Naive thymus-derived CD4-positive, alpha-beta T cell (primary cell): ENCODE results near the gene DMRT1. TPM values are rescaled to one million over a fixed set of nuclear protein-coding genes. Genes with fewer than 3 reads are reported as not detected.

Experiments
- ATAC-seq: fragments of 150-1000 bp; cut with Tn5 transposase; 2 replicates; pipeline ENCODE4 v1.10.0; 2021; ENCODE audit warnings: mild to moderate bottlenecking, moderate library complexity
- CTCF ChIA-PET: fragments of 350-600 bp; sonication (Branson Sonifier 250); formaldehyde crosslinking; loops from one replicate; lab custom pipeline; 2021; ENCODE audit warnings: antibody characterized with exemption; lab: Charles Lee
- POLR2A ChIA-PET: fragments of 350-600 bp; sonication (Branson Sonifier 250); formaldehyde crosslinking; loops from one replicate; lab custom pipeline; 2021; ENCODE audit warnings: antibody characterized with exemption, inconsistent platforms; lab: Charles Lee
- DNase-seq, 9 donors: peaks; one replicate each; pipeline versions ENCODE4 v3.0.0 to v3.0.0-alpha.2; 2020 to 2022; ENCODE audit warnings: mixed read lengths in 1 of 9
- H3K27ac ChIP-seq: one replicate; pipeline ENCODE4 v1.7.0; 2013; ENCODE audit warnings: mild to moderate bottlenecking, low read depth, low read length, moderate library complexity
- H3K27me3 ChIP-seq, 2 donors: one replicate each; pipeline ENCODE4 v1.7.0; 2013; ENCODE audit warnings: low read length in 2 of 2, mild to moderate bottlenecking in 2 of 2, moderate library complexity in 2 of 2; ENCODE audit not compliant: control insufficient read depth in 2 of 2, insufficient read depth in 2 of 2
- H3K36me3 ChIP-seq, 3 experiments: 1 replicate in 2 of 3; 2 replicates in 1 of 3; pipeline ENCODE4 v1.7.0; 2013; ENCODE audit warnings: low read length in 3 of 3, mild to moderate bottlenecking in 3 of 3, moderate library complexity in 1 of 3; ENCODE audit not compliant: insufficient read depth in 3 of 3, control insufficient read depth in 2 of 3
- H3K4me1 ChIP-seq, 2 donors: one replicate each; pipeline ENCODE4 v1.7.0; 2013; ENCODE audit warnings: low read length in 2 of 2, mild to moderate bottlenecking in 2 of 2, moderate library complexity in 1 of 2; ENCODE audit not compliant: control insufficient read depth in 2 of 2, insufficient read depth in 2 of 2
- H3K4me3 ChIP-seq: 2 replicates; pipeline ENCODE4 v1.7.0; 2013; ENCODE audit warnings: mild to moderate bottlenecking, low read length
- H3K9me3 ChIP-seq, 3 experiments: 1 replicate in 2 of 3; 2 replicates in 1 of 3; pipeline ENCODE4 v1.7.0; 2013; ENCODE audit warnings: low read length in 3 of 3; ENCODE audit not compliant: control insufficient read depth in 2 of 3
- H3K27ac Mint-ChIP-seq, 9 donors: one replicate each; pipeline ENCODE4 v1.8.0; 2020 to 2022; ENCODE audit warnings: mixed read lengths in 9 of 9, mild to moderate bottlenecking in 8 of 9, moderate library complexity in 5 of 9, inconsistent platforms in 2 of 9
- H3K27me3 Mint-ChIP-seq, 5 donors: one replicate each; pipeline ENCODE4 v1.8.0; 2021 to 2022; ENCODE audit warnings: mixed read lengths in 5 of 5, mild to moderate bottlenecking in 1 of 5
- H3K36me3 Mint-ChIP-seq, 5 donors: one replicate each; pipeline ENCODE4 v1.8.0; 2020 to 2022; ENCODE audit warnings: mixed read lengths in 5 of 5, mild to moderate bottlenecking in 3 of 5, inconsistent platforms in 1 of 5
- H3K4me1 Mint-ChIP-seq, 7 donors: one replicate each; pipeline ENCODE4 v1.8.0; 2020 to 2022; ENCODE audit warnings: mixed read lengths in 7 of 7, mild to moderate bottlenecking in 3 of 7, inconsistent platforms in 1 of 7
- H3K4me3 Mint-ChIP-seq, 10 donors: one replicate each; pipeline ENCODE4 v1.8.0; 2020 to 2022; ENCODE audit warnings: mild to moderate bottlenecking in 10 of 10, mixed read lengths in 10 of 10, moderate library complexity in 6 of 10, inconsistent platforms in 2 of 10
- H3K9me3 Mint-ChIP-seq, 11 donors: one replicate each; pipeline ENCODE4 v1.8.0; 2020 to 2022; ENCODE audit warnings: mixed read lengths in 11 of 11, mild to moderate bottlenecking in 4 of 11, inconsistent platforms in 1 of 11, moderate library complexity in 1 of 11
- intact Hi-C, 2 donors: fragments of 100-400 bp; cut with micrococcal nuclease; formaldehyde crosslinking; loops; one replicate each; pipeline ENCODE4 v1.15.1; 2023
- polyA plus RNA-seq, 2 donors: library from polyadenylated mRNA; unstranded; fragments of 300-500 nt; fragmentation: Illumina TruSeq; gene quantifications; one replicate each; pipeline ENCODE4 v1.2.3, GENCODE V29; 2021
- total RNA-seq, 6 experiments: library from RNA in 5 of 6; stranded (reverse) in 5 of 6; gene quantifications; 1 replicate in 5 of 6; 2 replicates in 1 of 6; pipeline ENCODE4 v1.2.3 and lab custom pipeline; 2021 to 2026

Gene DMRT1
- total and polyA plus RNA-seq, 7 experiments from 2014 or later = not detected

DNA sequence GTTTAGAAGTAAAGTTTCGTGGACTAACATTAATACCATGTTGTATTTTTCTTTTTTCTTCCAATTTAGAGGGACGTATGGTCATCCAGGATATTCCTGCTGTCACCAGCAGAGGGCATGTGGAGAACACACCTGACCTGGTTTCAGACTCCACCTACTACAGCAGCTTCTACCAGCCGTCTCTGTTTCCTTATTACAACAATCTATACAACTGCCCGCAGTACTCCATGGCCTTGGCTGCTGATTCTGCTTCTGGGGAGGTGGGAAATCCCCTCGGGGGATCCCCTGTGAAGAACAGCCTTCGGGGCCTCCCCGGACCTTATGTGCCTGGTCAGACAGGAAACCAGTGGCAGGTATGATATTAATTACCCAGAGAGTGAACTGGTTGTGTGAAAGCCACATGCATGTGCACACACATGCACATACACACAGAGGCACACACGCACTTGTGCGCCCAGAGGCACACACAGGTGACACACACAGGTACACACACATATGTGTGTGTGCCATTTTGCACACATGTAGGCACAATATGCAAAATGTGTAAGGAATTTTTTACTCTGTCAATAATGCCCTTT is 52.4 kb downstream of the DMRT1 start:
- Mint-ChIP-seq H3K27ac (peak overlapping the region in 2 of 9 donors; percentile 31 to 52), H3K36me3 (no peaks in the 10 kb centered on the region), H3K4me3 (peak overlapping the region in 9 of 10 donors; percentile 23 to 70 (median 48)), H3K4me1 (peaks cover 4 to 11% (median 8%) of the 10 kb centered on the region in 7 donors), H3K9me3 (no peaks in the 10 kb centered on the region), H3K27me3 (peaks cover 7 to 24% (median 14%) of the 10 kb centered on the region in 5 donors)
- no peak overlapping the region for H3K27ac ChIP-seq
- ChIA-PET CTCF (interaction anchor here (1.2 kb wide), 1 partner anchor 115 kb away, joined by 3 read pairs; no protein-coding TSS in a partner anchor), POLR2A (no interaction called here)
- H3K9me3 ChIP-seq = no peaks in the 10 kb centered on the region
- intact Hi-C loops = loop anchor here (1.0 to 10.0 kb wide), 5 partner anchors 111 to 1193 kb away; no protein-coding TSS in a partner anchor
- no peak overlapping the region for H3K4me3 ChIP-seq
- ATAC-seq (peak; percentile 94), DNase-seq (peak in 8 of 9 donors; percentile 7 to 50 (median 37))
- H3K4me1 ChIP-seq = peaks cover 0 to 5% of the 10 kb centered on the region in 2 donors
- no peaks in the 10 kb centered on the region for H3K27me3 ChIP-seq
- no peaks in the 10 kb centered on the region for H3K36me3 ChIP-seq

DNA sequence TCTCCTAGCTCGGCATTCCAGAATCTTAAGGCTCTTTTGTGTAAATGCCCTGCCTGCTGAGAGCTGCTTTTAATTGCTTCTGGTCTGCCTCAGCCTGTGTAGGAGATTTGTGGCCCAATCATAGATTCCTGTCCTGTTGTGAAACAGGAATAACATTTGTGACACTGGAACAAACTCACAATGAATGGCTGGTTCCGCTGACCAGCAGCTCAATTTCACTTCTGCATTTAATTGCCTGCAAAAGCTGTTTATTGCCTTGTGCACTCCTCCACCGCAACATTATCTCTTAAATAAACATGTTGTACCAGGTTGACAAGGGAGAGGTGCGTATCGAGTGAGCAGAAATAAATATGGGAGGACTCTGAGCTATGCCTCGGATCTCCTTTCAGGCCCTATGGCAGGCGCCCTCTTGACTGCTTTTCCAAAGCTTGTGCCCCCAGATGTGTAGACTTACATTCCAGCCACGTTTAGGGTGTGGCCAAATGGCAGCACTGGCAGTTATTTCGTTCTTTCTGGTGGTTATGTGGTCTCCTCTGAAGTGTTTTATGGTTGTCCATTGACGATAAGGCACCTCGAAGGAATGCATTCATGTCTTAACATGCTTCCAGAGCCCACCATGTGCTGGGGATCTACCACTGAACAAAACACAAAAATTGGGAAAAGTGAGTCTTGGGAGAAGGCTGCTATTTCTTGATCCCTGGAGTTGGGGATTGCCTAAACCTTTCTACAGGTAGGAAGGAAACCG is 58.1 kb downstream of the DMRT1 start:
- no peaks in the 10 kb centered on the region for H3K4me1 Mint-ChIP-seq
- no peak for DNase-seq
- no peaks in the 10 kb centered on the region for H3K27me3 ChIP-seq
- no peaks in the 10 kb centered on the region for H3K4me1 ChIP-seq
- H3K9me3 Mint-ChIP-seq = no peaks in the 10 kb centered on the region
- H3K27ac ChIP-seq = no peak overlapping the region
- no peak overlapping the region for H3K27ac Mint-ChIP-seq
- CTCF ChIA-PET = no interaction called here
- no peaks in the 10 kb centered on the region for H3K36me3 ChIP-seq
- H3K4me3 ChIP-seq = no peak overlapping the region
- POLR2A ChIA-PET = no interaction called here
- H3K36me3 Mint-ChIP-seq = no peaks in the 10 kb centered on the region
- peak; percentile 61 for ATAC-seq
- intact Hi-C loops = loop anchor here (10.0 kb wide), 1 partner anchor 285 kb away; no protein-coding TSS in a partner anchor
- H3K4me3 Mint-ChIP-seq = no peak overlapping the region
- no peaks in the 10 kb centered on the region for H3K9me3 ChIP-seq
- peaks cover 4 to 38% (median 30%) of the 10 kb centered on the region in 5 donors for H3K27me3 Mint-ChIP-seq

DNA sequence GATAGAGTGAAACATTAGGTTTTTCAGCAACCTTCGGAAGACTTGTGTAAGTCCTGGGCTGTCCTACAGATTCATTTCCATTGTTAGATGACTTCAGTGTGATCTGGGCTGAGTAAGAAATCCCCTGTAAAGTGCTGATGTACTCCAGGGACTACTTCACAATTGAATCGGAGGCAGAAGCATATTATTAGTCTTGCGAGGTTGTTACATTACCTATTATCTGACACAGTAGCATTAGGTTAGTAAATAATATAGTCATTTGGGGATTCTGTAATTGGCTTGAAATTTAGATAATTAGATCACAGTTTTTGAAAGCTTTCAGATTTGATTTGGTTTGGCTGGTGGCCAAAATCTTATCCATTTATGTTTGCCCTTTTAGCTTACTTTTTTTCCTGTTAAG is 62.4 kb downstream of the DMRT1 start:
- Mint-ChIP-seq H3K27ac (no peak overlapping the region), H3K4me1 (peaks cover 0 to 2% (median 0%) of the 10 kb centered on the region in 7 donors), H3K36me3 (no peaks in the 10 kb centered on the region), H3K9me3 (no peaks in the 10 kb centered on the region), H3K4me3 (no peak overlapping the region), H3K27me3 (peaks cover 29 to 67% (median 47%) of the 10 kb centered on the region in 5 donors)
- Histone ChIP-seq H3K27ac (no peak overlapping the region), H3K36me3 (no peaks in the 10 kb centered on the region), H3K4me1 (no peaks in the 10 kb centered on the region), H3K4me3 (no peak overlapping the region), H3K27me3 (no peaks in the 10 kb centered on the region), H3K9me3 (no peaks in the 10 kb centered on the region)
- CTCF ChIA-PET = no interaction called here
- POLR2A ChIA-PET = no interaction called here
- ATAC-seq (no peak), DNase-seq (no peak)
- intact Hi-C loops = no loop called here

DNA sequence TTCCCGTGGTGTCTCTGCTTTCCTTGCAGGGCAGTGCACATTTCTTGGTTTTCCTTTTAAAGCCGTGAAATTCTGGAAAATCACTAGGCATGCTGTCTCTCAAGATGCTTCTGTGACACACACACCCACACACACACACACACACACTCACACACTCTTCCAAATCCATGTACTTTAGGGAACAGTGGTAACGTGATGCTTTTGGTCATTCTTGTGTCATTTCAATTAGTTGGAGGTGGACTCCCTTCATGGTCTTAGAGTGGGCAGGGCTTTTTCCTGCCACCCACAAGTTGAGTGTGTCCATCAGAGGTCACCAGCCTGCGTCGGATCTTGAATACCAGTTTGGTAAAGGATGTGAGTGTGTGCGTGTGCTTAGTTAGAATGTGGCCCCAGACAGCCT is 64.4 kb downstream of the DMRT1 start:
- H3K27me3 ChIP-seq = no peaks in the 10 kb centered on the region
- intact Hi-C loops = loop anchor here in 1 of 2 donors (2.0 kb wide), 1 partner anchor 35 kb away; no protein-coding TSS in a partner anchor
- CTCF ChIA-PET = interaction anchor here (1.2 kb wide), 1 partner anchor 11 kb away, joined by 4 read pairs; no protein-coding TSS in a partner anchor
- H3K9me3 Mint-ChIP-seq = no peaks in the 10 kb centered on the region
- no peaks in the 10 kb centered on the region for H3K36me3 ChIP-seq
- H3K4me3 ChIP-seq = no peak overlapping the region
- no peaks in the 10 kb centered on the region for H3K9me3 ChIP-seq
- POLR2A ChIA-PET = no interaction called here
- DNase-seq = no peak
- no peaks in the 10 kb centered on the region for H3K4me1 ChIP-seq
- no peaks in the 10 kb centered on the region for H3K36me3 Mint-ChIP-seq
- peaks cover 0 to 2% (median 0%) of the 10 kb centered on the region in 7 donors for H3K4me1 Mint-ChIP-seq
- peaks cover 30 to 75% (median 53%) of the 10 kb centered on the region in 5 donors for H3K27me3 Mint-ChIP-seq
- ATAC-seq = no peak
- H3K27ac Mint-ChIP-seq = no peak overlapping the region
- no peak overlapping the region for H3K4me3 Mint-ChIP-seq
- no peak overlapping the region for H3K27ac ChIP-seq

DNA sequence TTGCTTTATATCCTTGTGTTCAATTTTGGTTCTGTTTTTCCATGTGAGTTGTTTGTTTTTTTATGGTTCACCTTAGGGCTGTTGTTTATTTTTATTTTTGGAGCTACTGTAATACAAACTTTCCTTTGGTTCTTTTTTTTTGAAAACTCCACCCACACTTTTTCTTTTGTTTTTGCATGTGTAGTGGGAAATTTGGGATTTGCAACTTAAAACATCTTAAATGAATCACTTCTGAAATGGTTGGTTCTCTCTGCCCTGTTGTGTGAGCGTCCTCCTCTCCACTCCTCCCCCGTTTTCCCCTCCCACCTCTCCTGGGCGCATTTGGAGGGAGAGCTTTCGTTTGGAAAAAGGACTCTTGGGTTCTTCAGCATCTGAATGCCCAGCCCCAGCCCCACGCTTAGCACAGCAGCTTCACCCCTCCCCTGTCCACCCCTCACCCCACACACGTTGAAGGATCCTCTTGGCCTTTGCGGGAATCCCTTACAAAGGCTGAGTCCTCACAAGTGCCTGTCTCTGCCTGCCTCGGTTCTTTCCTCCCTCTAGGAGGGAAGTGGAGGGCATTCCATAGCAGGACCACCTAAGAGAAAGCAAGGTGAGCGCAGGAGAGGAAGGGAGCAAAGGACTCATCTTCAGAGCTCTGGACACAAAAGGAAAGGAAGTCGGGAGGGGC is 67.2 kb downstream of the DMRT1 start:
- CTCF ChIA-PET = interaction anchor here (0.6 kb wide), 1 partner anchor 69 kb away, joined by 4 read pairs; no protein-coding TSS in a partner anchor
- no peak overlapping the region for H3K4me3 ChIP-seq
- no peak for DNase-seq
- peaks cover 24 to 78% (median 46%) of the 10 kb centered on the region in 5 donors for H3K27me3 Mint-ChIP-seq
- POLR2A ChIA-PET = no interaction called here
- intact Hi-C loops = no loop called here
- H3K36me3 Mint-ChIP-seq = no peaks in the 10 kb centered on the region
- H3K4me1 Mint-ChIP-seq = peaks cover 0 to 2% (median 0%) of the 10 kb centered on the region in 7 donors
- ATAC-seq = no peak
- no peaks in the 10 kb centered on the region for H3K27me3 ChIP-seq
- no peaks in the 10 kb centered on the region for H3K9me3 ChIP-seq
- no peak overlapping the region for H3K27ac ChIP-seq
- H3K36me3 ChIP-seq = no peaks in the 10 kb centered on the region
- H3K4me1 ChIP-seq = no peaks in the 10 kb centered on the region
- no peak overlapping the region for H3K4me3 Mint-ChIP-seq
- no peak overlapping the region for H3K27ac Mint-ChIP-seq
- H3K9me3 Mint-ChIP-seq = no peaks in the 10 kb centered on the region

DNA sequence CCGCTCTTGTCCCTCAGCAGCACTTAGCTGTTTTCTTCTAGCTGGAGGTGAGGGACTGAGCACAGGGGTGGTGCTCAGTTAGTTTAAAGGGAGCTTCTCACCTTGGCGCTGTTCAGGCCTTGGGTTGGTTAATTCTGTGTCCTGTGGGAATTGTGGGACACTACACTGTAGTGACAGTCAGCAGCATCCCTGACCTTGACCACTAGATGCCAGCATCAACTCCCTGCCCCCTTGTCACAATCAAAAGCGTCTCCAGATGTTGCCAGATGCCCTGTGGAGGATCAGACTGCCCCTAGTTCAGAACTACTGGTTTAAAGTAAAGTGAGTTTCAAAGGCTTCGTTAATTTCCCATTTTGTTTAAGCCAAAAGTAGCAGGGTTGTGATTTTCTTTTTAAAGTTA is 69.5 kb downstream of the DMRT1 start:
- peaks cover 27 to 68% (median 45%) of the 10 kb centered on the region in 5 donors for H3K27me3 Mint-ChIP-seq
- no peaks in the 10 kb centered on the region for H3K9me3 ChIP-seq
- DNase-seq (no peak), ATAC-seq (no peak)
- no peaks in the 10 kb centered on the region for H3K36me3 Mint-ChIP-seq
- ChIA-PET CTCF (no interaction called here), POLR2A (no interaction called here)
- no peak overlapping the region for H3K4me3 Mint-ChIP-seq
- H3K9me3 Mint-ChIP-seq = no peaks in the 10 kb centered on the region
- no peaks in the 10 kb centered on the region for H3K36me3 ChIP-seq
- H3K4me1 Mint-ChIP-seq = peaks cover 0 to 2% (median 0%) of the 10 kb centered on the region in 7 donors
- H3K27me3 ChIP-seq = no peaks in the 10 kb centered on the region
- no peak overlapping the region for H3K27ac ChIP-seq
- intact Hi-C loops = no loop called here
- H3K4me1 ChIP-seq = no peaks in the 10 kb centered on the region
- no peak overlapping the region for H3K27ac Mint-ChIP-seq
- no peak overlapping the region for H3K4me3 ChIP-seq
